Nephron (organoid): ENCODE results near the gene MYOF.
A peak's percentile ranks its signal among the peaks of the same experiment; 100 is the strongest.

Experiments used
- H3K27ac Mint-ChIP-seq, 3 experiments: 2 replicates each; pipeline ENCODE4 v1.8.0; 2020; ENCODE audit warnings: mixed read lengths in 3 of 3, mild to moderate bottlenecking in 2 of 3, moderate library complexity in 1 of 3
- H3K27me3 Mint-ChIP-seq: 2 replicates; pipeline ENCODE4 v1.8.0; 2021; ENCODE audit warnings: low read depth, mild to moderate bottlenecking, moderate library complexity, mixed read lengths
- H3K36me3 Mint-ChIP-seq: 2 replicates; pipeline ENCODE4 v1.8.0; 2020; ENCODE audit warnings: low read depth, mixed read lengths
- H3K4me1 Mint-ChIP-seq: 2 replicates; pipeline ENCODE4 v1.8.0; 2020; ENCODE audit warnings: mixed read lengths
- H3K4me3 Mint-ChIP-seq, 3 experiments: 2 replicates each; pipeline ENCODE4 v1.8.0; 2020; ENCODE audit warnings: mild to moderate bottlenecking in 3 of 3, mixed read lengths in 3 of 3, moderate library complexity in 2 of 3
- H3K9me3 Mint-ChIP-seq: 2 replicates; pipeline ENCODE4 v1.8.0; 2020; ENCODE audit warnings: mixed read lengths
- CTCF ChIP-seq, 3 experiments: fragments of 200-600 bp; sonication (generic); IDR thresholded peaks; one replicate each; pipeline ENCODE4 v1.5.0; 2021; ENCODE audit warnings: antibody characterized with exemption in 3 of 3; ENCODE audit not compliant: unreplicated experiment in 3 of 3

Gene MYOF

DNA sequence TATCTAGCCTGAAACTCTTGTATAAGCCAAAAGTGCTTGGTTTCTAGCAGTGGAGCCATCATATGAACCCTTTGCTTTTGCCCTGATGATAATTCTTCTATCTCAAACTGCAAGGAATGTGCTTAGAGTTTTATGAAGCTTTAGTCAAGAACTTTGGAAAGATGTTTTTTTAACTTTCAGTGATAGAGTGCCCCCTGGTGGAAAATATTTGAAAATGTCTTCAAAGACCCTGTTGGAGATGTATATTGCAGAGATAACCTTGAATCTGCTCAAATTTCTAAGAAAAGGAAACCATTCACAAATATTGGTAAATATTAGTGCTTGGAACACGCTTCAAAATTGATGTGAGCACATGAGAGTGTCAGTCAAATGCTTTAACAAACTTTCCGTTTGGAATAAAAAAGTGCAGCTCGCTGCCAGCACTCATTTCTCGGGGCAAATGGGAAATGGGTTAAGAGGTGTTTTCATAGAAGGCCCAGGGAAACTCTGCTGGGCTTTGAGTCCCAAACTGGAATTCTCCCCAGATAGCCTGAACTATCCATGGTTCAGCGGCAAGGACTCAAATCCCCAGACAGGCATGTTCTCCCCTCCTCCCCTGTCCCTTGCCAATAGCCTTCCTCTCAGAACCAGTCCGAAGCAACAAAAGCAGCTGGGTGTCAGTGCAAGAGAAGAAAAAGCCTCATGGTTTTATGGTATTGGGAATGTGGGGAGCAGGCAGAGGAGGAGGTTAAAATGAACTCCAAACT, 129.3 kb downstream of the MYOF start:
- Mint-ChIP-seq H3K27ac (no peak overlapping the region), H3K9me3 (no peaks in the 10 kb centered on the region), H3K27me3 (no peaks in the 10 kb centered on the region), H3K4me3 (no peak overlapping the region), H3K4me1 (no peaks in the 10 kb centered on the region), H3K36me3 (peaks cover 51% of the 10 kb centered on the region)
- peak; percentile 66 to 77 (median 72) for TF ChIP-seq CTCF (IDR thresholded peaks at IDR 0.05; ENCODE audit: unreplicated experiment in 3 of 3)

DNA sequence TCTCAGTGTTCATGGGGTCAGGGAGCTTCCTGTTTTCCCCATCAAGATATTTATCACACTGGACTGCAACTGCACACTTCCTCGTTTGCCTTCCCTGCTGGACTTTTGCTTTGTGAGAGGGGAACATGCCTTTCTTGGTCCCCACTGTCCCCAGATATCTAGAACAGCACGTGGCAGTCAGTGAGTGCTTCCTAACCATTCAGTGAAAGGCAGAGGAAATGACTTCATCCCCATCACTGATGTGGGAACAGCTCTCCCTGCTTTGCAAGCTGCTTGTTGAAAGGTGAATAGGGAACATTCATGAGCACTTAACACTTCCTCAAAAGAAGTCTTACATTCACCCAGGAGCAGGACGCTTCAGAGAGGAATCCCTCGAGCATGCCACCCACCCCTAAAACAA, 135.4 kb downstream of the MYOF start:
- Mint-ChIP-seq H3K36me3 (peaks cover 48% of the 10 kb centered on the region), H3K27ac (peak overlapping the region in 1 of 3 experiments; percentile 32), H3K27me3 (peaks cover 8% of the 10 kb centered on the region), H3K4me3 (no peak overlapping the region), H3K4me1 (peaks cover 31% of the 10 kb centered on the region), H3K9me3 (no peaks in the 10 kb centered on the region)
- TF ChIP-seq CTCF (IDR thresholded peaks at IDR 0.05; ENCODE audit: unreplicated experiment in 3 of 3): no peak

DNA sequence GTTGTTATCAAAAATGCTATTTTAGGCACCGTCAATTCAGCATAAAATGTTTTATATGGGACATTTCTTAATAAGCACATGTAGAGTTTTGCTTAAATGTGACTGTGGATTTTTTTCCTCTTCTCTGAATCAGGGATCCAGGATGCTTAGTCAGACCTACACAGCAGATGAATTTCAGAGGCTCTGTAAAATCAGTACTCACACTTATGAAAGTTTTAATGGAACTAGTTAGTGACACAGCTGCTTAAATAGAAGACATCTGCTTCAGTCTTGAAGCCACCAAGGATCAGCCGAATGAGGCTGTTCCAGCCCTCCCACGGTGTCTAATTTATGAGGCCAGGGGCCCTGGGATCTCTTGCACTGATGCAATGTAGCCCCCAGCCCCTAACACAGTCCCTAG, 136.0 kb downstream of the MYOF start:
- H3K9me3 Mint-ChIP-seq: no peaks in the 10 kb centered on the region
- H3K36me3 Mint-ChIP-seq: peaks cover 42% of the 10 kb centered on the region
- no peak overlapping the region for H3K4me3 Mint-ChIP-seq
- H3K4me1 Mint-ChIP-seq: peaks cover 31% of the 10 kb centered on the region
- no peak for TF ChIP-seq CTCF (IDR thresholded peaks at IDR 0.05; ENCODE audit: unreplicated experiment in 3 of 3)
- H3K27ac Mint-ChIP-seq: peak overlapping the region in 1 of 3 experiments; percentile 32
- H3K27me3 Mint-ChIP-seq: peaks cover 8% of the 10 kb centered on the region

DNA sequence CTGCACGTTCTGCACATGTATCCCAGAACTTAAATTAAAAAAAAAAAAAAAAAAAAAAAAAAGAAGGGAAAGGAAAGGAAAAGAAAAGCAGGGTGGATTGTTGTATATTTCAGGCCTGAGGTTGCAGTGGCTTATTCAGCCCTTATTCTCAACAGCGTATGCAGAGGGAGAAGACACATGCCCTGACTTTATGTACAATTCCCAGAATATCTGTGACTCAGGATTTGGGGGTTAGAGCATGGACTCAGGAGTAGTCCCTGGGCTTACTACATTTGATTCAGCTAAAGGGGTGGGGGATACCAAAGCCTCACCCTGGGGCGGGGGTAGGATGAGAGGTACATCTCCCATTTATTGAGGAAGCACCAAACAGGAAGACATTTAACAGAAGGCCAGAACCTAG, 137.4 kb downstream of the MYOF start:
- Mint-ChIP-seq H3K36me3 (peaks cover 46% of the 10 kb centered on the region), H3K27ac (no peak overlapping the region), H3K27me3 (peaks cover 8% of the 10 kb centered on the region), H3K4me3 (no peak overlapping the region), H3K9me3 (no peaks in the 10 kb centered on the region), H3K4me1 (peaks cover 31% of the 10 kb centered on the region)
- TF ChIP-seq CTCF (IDR thresholded peaks at IDR 0.05; ENCODE audit: unreplicated experiment in 3 of 3): no peak

- Mint-ChIP-seq H3K27ac (peak overlapping the region in 2 of 3 experiments; percentile 23 to 49), H3K9me3 (no peaks in the 10 kb centered on the region), H3K4me3 (no peak overlapping the region), H3K27me3 (peaks cover 8% of the 10 kb centered on the region), H3K36me3 (peaks cover 42% of the 10 kb centered on the region), H3K4me1 (peaks cover 31% of the 10 kb centered on the region)
- no peak for TF ChIP-seq CTCF (IDR thresholded peaks at IDR 0.05; ENCODE audit: unreplicated experiment in 3 of 3)
These were observed 139.2 kb downstream of the MYOF start for GRCh38 chr10:93342921-93343320.

DNA sequence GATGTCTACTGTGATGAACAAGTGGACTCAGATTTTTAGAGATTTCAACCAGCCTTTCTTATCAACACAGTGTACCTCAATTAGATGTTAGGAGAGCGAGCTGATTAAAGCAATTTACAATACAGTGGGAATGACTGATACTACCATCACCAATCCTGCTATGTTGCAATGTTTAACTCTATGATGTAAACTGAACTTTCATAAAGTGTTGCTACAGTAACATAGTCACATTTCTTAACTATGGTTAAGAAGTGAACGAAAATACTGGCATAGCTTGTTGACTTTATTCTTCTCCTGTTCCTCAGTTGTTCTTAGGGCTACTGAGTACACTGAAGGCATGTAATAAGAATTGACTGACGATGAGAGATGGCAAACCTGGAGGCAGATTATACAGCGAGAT, 139.8 kb downstream of the MYOF start:
- H3K4me1 Mint-ChIP-seq: peaks cover 31% of the 10 kb centered on the region
- TF ChIP-seq CTCF (IDR thresholded peaks at IDR 0.05; ENCODE audit: unreplicated experiment in 3 of 3): no peak
- H3K4me3 Mint-ChIP-seq: no peak overlapping the region
- peaks cover 43% of the 10 kb centered on the region for H3K36me3 Mint-ChIP-seq
- peaks cover 8% of the 10 kb centered on the region for H3K27me3 Mint-ChIP-seq
- no peak overlapping the region for H3K27ac Mint-ChIP-seq
- no peaks in the 10 kb centered on the region for H3K9me3 Mint-ChIP-seq
